Measurements from ENCODE around the gene WNT7A.

WNT7A gene

DNA sequence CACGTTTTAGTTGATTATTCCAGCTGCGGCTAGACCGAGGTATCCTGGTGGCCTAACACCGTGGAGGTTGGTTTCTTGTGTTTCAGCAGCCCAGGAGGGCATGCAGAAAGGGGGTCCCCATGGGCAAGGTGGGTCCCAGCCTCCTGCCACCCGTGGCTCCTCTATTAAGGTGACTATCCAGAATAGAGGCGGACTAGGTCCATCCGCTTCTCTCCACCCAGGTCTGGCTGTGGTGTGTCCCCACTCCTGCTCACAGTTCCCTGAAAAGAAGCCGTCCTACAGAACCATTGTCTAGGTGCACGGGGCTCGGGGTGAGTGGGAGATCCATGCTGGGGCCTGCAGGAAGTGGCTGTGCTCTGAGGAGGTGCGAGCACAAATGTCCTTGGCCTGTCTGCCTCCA lies 81.5 kb downstream of the WNT7A start:
- in situ Hi-C loops (cut with MboI; ENCODE audit: low sequenced_read_pairs): no loop called here

DNA sequence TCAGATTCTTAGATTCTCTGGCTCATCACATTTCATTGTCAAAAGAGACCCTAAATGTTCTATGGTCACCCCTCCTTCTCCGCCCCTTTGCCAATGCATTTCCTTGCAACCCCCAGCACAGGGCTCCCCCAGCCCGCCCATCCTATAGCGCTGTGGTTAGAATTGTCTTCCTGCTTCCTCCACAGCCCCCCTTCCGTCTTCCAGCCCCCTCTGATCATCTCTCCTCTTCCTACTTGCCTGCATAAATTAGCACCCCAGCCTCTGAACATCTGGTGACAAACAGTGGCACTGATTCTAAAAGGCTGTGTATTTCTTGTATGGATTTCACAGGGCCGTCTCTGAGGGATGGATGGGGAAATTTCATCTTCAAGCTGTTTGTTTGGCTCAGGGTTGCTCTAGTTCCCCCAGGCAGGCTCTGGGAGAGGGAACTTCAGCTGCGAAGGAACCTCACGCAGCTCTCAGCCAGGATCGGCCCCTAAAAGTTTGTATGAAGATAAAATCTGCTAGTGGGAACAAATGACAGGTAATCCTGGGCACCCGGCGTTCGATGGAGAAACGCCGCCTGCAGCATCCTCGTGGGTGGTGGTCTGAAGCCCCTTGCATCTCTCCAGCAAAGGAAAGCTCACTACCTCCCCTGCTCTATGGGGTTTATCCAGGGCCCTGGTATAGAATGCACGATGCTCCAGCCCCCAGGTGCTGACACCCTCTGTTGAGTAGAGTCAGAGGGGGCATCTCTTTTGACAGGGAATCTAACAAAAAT lies 83.0 kb downstream of the WNT7A start:
- in situ Hi-C loops (cut with MboI; ENCODE audit: low sequenced_read_pairs): no loop called here

DNA sequence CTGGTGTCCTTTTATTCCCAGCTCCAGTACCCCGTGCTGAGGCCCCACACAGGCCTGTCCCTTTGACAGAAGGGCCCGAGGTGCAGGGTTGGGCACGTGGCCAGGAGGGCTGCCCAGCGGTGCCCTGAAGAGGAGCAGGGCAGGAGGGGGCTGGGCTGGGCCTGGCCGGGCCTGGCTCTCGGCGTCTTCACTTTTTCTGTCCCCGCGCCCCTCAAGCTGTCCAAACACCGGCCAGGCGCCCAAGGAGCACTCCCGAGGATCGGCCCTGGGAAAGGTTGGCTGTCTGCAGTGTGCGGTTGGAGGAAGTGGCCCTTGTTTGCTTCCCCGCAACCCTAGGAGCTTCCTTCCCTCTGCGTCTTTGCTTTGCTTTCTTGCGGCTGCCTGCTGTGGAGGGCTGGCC lies 84.1 kb downstream of the WNT7A start:
- in situ Hi-C loops (cut with MboI; ENCODE audit: low sequenced_read_pairs): no loop called here

DNA sequence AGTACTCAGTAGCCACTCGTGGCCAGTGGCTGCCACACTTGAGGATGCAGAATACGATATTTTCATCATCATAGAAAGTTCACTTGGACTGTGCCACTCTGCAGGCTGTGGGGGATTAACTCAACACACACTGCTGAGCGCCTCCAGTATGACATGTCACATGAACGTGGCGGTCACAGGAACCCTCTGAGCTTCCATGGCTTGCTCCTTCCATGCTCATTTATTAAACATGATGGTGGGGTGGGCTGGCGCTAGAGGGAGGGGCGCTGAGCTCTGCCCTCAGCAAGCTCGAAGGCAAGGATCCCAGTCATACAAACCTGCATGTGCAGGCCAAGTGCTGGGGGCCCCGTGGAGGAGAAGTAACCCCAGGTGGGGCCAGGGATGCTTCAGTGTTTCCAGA lies 85.5 kb downstream of the WNT7A start:
- in situ Hi-C loops (cut with MboI; ENCODE audit: low sequenced_read_pairs): no loop called here

DNA sequence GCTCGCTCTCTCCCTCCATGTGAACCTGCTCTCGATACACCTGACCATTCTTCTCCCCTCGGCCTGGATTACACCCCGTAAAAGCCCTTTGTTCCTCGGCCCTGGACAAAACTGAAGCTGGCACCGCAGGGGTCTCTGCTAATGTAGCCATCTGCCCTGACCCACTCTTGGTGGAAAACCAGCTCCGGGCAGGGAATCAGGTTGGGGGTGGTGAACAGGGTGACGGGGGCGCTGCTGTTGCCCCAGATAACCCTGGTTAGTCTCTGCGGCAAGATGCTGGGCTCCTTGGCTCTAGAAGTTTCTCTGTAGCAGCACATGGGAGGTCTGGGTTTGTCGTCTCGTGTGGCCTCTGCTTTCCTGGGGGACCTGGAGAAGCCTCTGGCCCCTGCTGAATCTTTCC lies 86.4 kb downstream of the WNT7A start:
- in situ Hi-C loops (cut with MboI; ENCODE audit: low sequenced_read_pairs): no loop called here

DNA sequence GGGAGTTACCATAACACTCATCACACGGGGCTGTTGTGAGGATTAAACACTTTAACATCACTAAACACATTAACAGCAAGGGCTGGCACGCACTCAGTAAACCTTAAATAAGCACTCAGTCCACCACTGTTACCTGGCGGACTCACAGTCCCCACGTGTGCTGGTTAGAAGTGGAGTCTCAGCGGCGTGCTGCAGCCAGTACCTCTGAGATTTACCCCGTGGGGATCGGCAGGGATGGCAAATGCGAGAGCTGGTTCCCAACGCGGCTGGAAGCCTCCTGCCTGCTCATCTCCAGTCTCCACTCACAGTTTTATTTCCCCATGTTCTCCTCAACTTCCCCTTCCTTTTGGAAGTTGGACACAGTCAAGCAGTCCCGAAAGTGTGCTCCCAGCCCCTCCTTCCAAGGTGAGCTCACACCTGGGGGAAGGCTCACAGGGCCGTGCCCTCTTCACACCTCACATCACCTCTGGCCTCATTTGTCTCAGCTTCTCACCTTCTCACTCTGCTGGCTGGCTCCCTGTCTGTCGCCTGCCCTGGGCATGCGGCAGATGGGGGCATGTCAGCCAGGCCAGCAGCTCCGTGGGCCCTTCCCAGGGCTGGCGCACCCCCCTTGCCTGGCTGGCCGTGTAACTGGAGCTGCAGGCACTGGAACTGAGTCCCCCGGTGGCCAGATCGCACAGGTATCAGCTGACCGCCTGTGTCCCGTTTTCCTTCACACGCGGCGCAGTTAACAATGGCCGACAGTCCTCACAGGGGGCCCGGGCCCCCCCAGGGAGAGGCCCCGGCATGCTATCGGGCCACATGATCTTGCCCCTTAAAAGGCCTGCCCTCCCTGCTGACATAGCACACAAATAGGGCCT lies 87.1 kb downstream of the WNT7A start:
- in situ Hi-C loops (cut with MboI; ENCODE audit: low sequenced_read_pairs): no loop called here

DNA sequence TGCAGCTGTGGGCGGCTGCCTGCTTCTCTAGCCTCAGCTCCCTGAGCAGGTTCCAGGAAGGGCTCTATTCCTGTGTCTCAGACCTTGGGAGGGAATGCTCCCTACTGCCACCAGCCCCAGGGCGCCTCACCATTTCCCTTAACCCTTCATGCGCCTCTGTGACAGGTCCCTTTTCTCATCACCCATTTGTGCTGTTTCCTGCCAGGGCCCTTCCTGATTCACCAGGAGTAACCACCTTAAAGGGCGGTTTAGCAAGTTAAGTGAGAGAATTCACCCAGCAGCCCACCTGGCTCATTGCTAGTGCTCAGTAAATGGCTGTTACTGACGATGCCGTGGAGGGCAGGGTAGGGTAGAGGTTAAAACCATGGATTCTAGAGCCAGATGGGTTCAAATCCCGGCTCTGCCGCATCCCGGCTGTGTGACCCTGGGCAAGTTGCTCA lies 87.8 kb downstream of the WNT7A start:
- in situ Hi-C loops (cut with MboI; ENCODE audit: low sequenced_read_pairs): no loop called here

DNA sequence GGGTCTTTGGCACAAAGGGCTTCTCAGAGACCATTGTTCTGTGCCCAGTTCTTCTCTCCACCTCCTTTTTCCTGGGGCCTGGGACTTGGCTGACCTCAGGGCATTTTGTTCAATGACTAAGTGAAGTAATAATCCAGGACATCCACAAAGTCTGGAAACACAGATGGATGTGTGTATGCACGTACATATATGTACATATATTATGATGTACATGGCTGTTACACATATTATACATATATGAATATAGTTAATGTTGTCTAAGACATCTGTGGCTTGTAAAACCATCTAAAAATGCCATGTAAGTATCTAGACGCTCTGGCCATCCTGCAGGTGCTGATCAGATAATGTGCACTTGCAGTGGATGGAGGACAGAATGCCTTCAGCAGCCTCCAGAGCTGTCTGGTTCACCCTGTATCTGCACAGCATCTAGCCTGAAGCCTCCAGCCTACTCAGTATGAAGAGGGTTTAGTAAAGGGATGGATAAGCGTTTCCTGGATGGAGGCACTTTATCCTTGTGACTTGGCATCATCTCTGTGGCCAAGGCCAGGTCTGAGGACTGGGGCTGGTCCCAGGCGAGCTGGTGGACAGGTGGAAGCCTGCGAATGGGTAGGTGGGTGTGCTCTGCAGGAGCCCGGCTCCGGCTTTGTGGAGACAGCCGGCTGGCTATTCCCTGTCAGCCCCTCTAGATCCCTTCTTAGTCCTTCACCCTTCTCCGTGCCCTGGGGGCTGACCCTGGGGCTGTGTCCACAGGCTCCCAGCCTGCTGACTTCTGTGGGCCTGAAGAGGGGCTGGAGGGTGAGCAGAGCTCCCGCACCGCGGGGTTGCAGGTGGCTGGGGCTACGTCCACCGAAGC lies 88.4 kb downstream of the WNT7A start:
- in situ Hi-C loops (cut with MboI; ENCODE audit: low sequenced_read_pairs): no loop called here

DNA sequence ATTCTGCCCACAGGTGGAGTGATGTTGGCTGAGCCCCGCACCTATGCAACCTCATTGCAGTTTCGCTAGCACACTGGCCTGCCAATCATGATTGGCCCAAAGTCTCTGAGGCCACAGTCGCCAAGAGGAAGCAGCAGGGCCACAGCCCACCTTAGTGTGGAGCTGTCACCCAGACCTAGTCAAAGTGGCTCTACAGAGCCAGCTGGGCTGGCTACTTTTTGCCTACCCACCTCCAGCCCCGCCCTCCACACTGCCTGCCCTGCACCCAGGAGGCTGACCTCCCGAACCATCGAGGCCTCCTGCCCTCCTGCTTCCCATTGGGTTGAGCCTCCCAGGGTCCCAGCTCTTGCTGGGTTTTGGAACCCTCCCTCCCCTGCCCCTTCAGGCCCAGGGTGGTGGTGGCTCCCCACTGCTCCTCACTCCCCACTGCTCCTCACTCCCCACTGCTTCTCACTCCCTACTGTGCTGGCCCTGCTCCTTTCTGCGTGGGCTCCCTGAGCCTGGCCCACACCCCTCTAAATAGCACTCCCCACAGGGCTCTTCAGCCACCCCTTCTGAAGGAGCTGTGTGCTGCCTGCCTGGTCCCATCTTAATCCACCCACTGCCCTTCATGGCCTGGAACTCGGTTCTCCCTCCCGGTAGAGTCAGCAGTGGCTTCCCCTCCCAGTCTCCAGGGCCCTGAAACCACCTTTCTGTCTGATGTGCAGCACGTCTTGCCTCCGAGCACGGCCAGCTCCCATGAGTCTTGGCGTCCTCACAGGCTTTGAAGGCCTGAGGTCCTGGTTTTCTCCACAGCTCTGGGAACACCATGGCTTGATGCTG lies 89.3 kb downstream of the WNT7A start:
- in situ Hi-C loops (cut with MboI; ENCODE audit: low sequenced_read_pairs): no loop called here

DNA sequence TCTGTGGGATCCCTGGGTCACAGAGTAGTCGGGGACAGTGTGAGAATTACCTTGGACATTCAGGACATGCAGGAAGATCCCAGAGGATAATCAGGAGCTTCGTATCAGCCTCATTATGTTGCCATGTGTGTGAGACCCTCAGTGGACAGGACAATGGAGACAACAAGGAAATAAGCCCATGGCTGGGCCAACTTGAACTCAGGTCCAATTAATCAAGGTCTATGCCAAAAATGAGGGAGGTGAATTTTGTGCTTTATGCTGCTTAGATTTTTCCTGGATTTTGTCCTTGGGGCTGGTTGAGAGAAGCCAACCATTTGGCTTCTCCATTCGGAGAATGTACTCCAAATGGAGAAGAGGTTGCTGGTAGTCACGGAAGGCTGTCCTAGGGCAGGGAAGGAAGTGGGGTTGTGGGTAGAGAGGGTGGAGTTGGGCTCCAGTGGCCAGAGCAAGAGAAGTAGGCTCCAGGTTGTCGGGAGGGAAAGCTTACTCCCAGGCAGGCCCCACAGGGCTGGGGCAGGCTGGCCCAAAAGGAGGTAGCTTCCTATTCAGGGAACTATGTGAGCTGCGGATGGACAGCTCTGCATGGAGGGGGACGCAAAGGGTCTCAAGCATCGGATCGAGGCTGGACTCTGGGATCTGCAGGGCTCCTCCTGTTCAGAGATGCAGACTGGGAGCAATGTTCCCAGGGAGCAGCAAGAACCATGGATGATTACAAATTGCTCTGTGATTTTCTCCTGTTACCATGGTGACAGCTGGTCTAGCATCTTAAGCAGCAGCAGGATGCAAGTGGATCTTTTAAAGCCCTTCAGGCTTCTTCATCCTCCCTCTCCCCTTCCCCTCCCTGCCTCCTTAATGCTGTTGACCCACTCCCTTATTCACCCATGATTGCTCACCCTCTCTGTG lies 91.1 kb downstream of the WNT7A start:
- in situ Hi-C loops (cut with MboI; ENCODE audit: low sequenced_read_pairs): no loop called here

DNA sequence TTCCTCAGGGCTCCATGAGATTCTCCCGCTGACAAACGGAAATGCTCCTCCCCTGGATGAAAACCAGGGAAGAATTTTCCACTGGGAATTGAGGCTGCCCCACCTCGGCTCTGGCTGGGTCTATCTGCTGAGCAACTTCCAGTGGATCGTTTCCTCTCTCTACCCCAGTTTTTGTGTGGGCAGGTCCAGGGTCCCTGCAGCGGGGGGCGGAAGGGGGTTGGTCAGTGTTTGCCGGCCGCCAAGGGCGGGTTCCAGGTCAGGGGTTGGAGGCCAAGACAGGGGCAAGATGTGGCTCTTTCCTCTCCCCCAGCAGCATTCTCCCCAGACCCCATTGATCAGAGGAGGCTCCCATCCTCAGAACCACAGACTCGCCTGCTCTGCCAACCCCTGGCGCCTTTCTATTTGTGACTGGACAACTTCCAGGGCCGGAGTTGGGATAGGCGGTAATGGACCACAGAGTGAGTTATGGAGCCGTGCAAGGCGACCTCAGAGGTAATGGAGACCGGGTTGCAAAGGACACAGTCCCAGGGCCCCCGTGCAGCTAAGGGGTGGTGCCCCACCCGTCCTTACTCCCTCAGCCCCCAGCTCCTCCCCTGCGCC lies 92.2 kb downstream of the WNT7A start:
- in situ Hi-C loops (cut with MboI; ENCODE audit: low sequenced_read_pairs): no loop called here

DNA sequence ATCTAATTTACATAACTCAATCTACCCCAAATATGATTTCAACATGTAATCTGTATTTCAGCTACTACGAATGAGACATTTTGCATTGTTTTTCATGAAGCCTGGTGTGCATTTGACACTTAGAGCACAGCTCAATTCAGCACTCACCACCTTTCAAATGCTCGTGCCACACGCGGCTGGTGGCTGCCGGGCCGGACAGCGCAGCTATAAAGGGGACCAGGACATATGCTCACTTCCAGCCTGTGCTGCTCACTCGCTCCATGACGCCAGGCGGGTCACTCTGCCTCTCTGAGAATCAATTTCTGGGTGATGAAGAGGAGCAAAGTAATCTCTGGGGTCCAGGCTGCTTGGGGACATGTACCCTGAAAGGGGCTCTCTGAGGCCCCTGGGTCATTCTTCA lies 93.1 kb downstream of the WNT7A start:
- in situ Hi-C loops (cut with MboI; ENCODE audit: low sequenced_read_pairs): no loop called here

DNA sequence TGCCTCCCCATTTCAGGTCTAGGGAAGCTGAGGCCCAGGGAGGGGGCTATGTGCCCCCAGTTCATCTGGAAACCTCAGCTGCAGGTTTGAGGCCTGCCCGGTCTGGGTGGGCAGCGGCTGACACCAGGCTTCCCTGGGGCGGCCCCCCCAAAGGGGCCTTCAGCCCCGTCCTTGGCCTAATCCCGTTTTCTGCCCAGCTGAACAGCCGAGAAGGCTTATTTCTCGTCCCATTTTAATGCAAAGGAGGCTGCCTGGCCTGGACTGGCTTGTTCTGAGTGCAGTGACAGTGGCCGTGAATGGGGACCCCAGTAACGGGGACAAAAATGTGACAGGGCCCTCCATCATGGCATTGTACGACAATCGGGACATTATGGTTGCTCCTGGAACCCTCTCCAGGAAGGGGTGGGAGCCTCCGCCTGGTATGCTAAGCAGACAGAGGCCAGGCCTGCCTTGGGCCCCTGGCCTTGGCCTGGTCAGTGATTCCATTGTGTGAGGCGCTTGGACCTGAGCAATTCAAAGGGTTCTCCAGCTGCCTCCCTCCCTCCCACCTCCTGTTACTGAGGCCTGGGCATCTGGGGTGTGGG lies 93.9 kb downstream of the WNT7A start:
- in situ Hi-C loops (cut with MboI; ENCODE audit: low sequenced_read_pairs): no loop called here

DNA sequence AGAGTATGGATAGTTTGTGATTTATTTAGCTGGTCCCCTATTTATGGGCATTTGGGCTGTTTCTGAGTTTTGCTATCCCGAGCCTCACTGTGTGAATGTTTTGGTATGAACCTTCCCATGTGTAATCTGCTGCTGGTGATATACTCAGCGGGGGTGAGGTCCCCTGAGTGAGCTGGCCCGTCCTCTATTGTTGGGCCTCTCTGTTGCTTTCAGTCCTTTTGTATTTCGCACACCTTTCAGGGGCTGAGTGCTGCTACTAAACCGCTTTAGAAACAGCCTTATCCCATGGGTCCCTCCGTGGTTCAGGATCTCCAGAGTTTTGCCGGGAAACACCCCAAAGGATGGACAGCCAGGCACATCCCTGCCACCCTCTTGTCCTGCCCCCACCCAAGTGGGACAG lies 94.5 kb downstream of the WNT7A start:
- in situ Hi-C loops (cut with MboI; ENCODE audit: low sequenced_read_pairs): no loop called here

DNA sequence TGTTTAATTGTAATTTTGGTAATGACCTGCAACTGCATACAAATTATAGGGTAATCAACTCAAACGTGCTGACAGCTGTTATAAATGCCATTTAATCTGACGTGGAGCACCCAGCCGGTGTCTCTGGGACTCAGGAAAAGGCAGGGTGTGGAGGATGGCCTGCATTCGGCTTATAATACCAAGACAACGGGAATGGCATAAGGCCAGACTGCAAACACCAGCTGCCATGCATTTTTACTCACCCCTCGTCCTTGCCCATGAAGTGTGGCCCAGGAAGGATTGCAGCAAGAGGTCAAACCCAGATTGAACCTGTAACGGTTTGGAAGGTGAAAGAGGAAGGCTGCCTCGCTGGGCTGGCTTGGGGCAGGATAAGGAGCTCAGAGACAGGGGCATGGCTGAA lies 96.4 kb downstream of the WNT7A start:
- in situ Hi-C loops (cut with MboI; ENCODE audit: low sequenced_read_pairs): no loop called here

DNA sequence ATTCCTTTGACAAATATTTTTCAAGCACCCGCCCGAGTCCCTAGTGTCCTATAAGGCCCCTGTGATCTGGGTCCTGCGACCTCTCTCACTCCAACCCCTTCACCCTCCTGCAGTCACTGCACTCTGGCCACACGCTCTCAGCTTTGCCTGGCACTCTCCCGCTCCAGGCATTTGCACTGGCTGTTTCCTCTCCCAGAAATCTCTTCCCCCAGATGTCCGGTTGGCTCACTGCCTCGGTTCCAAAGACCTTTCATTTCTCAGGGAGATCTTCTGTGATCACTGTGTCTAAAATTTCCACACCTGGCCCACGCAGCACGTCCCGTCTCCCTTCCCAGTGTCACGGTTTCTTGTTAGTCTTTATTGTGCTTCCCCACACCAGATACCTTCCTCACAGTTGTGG lies 97.4 kb downstream of the WNT7A start:
- in situ Hi-C loops (cut with MboI; ENCODE audit: low sequenced_read_pairs): no loop called here

DNA sequence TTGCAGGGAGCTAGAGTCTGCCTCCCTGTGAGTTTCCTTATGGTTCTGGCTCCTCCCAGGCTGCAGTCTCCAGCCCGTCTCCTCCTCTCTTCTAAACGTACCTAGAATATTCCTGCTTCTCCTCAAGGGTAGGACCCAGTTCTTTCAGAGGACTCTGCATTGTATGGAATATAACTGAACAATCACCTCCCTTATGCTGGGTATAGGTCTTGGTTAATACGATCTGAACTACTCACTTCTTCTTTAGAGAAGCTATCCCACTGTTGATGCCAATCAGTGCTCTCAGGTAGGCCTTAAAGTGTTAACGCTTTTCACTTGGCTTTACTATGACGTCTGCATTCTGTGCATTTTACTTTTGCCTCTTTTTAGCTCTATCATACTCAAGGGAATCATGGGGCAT lies 98.5 kb downstream of the WNT7A start:
- in situ Hi-C loops (cut with MboI; ENCODE audit: low sequenced_read_pairs): no loop called here

DNA sequence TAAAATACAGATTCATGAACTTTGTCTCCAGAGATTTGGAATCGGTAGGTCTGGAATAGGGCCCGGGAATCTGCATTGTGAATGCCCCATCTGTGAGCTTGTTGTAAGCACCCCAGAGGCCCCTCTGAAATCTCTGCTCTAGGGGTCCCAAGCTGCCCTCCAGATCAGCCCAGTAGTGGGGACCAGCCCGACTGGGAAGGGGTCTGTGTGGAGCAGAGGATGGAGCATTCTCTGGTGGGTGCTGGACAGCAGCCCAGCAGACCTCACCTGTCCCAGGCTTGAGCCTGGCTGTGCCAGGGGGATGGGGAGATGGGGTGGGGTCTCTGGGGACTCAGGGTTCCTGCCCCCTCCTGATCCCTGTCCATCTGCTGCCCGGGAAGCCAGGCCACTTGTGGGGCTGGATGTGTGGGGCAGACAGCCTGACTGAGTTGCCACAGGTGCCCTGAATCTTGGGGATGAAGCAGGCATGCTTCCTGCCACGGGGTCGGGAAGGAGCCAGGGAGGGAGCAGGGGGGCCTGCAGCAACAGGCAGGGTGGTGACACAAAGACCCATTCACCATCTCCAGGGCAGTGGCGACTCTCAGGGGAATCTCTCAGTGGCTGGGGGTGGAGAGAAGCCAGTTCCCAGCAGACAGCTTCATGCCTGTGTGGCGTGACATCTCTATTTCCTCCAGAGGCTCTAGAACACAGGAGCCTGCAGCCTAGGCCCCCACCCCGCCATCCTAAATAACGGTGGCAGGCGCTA lies 99.3 kb downstream of the WNT7A start:
- in situ Hi-C loops (cut with MboI; ENCODE audit: low sequenced_read_pairs): no loop called here
